B cell (primary cell): ENCODE measurements around the gene AATK.

Experiments
- CTCF ChIP-seq: fragments of 200-600 bp; IDR thresholded peaks from one replicate; pipeline ENCODE4 v1.8.0; 2022; ENCODE audit warnings: antibody characterized with exemption, mild to moderate bottlenecking
- EZH2 ChIP-seq: IDR thresholded peaks from 2 replicates; pipeline ENCODE4 v1.6.1; 2012; ENCODE audit warnings: borderline replicate concordance, low read depth, mild to moderate bottlenecking, moderate library complexity, low read length; ENCODE audit not compliant: insufficient read depth, poor library complexity, severe bottlenecking

DNA sequence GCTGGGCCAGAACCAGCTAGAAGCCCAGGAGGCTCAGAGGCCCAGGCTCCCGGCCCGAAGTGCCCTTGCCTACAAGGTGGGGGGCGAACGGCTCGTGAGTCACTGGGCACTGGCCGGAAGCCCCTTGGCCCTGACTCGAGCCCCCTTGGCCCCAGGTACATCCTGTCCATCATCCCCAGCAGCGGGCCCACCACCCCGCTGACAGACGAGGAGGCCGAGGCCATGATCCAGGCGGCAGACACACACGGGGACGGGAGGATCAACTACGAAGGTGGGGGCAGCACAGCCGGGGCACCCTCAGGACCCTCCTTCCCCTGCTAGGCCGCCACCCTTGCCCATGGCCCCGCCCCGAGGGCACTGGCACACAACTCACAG, 15.8 kb upstream of the AATK start:
- no peak for TF ChIP-seq CTCF
- no peak for TF ChIP-seq EZH2
